HG03378 (cell line): ENCODE measurements around the gene KRTAP1-1.
"Not testable (repeated sequence)": the region's sequence is repeated elsewhere in the genome, so short reads cannot be mapped to it uniquely, and the experiment has no call there.

Experiments used
- ATAC-seq: cut with Tn5 transposase; IDR thresholded peaks from one replicate; pipeline ENCODE4 v1.9.1; 2021; ENCODE audit warnings: mild to moderate bottlenecking, moderate library complexity; ENCODE audit not compliant: unreplicated experiment

The KRTAP1-1 gene

GRCh38 chr17:41057547-41057946 lies 16.3 kb upstream of the KRTAP1-1 start:
- no peak for ATAC-seq

- ATAC-seq: not testable (repeated sequence)
Observed at GRCh38 chr17:41055130-41055529, 13.9 kb upstream of the KRTAP1-1 start, which contains the start of gene KRTAP2-2. TSS of gene KRTAP2-2 (minus strand) at chr17:41055230. CDS start at chr17:41055211, 19 bp downstream.

GRCh38 chr17:41054556-41054955 lies 13.3 kb upstream of the KRTAP1-1 start:
- not testable (repeated sequence) for ATAC-seq

- no peak for ATAC-seq
Observed at GRCh38 chr17:41054025-41054424, 12.8 kb upstream of the KRTAP1-1 start.

- no peak for ATAC-seq
Observed at GRCh38 chr17:41052566-41052965, 11.3 kb upstream of the KRTAP1-1 start.

- ATAC-seq: no peak
Observed at GRCh38 chr17:41049110-41049509, 7.9 kb upstream of the KRTAP1-1 start.

- no peak for ATAC-seq
Observed at GRCh38 chr17:41048441-41048840, 7.2 kb upstream of the KRTAP1-1 start.

GRCh38 chr17:41046735-41047465 lies 5.7 kb upstream of the KRTAP1-1 start, which contains the start of gene KRTAP2-1:
TSS of gene KRTAP2-1 (minus strand) at chr17:41047316. CDS start at chr17:41047267, 49 bp downstream.
- not testable (repeated sequence) for ATAC-seq

- ATAC-seq: no peak
Observed at GRCh38 chr17:41042953-41043352, 1.7 kb upstream of the KRTAP1-1 start.

- no peak for ATAC-seq
Observed at GRCh38 chr17:41037853-41038350, 3.3 kb downstream of the KRTAP1-1 start.

GRCh38 chr17:41034346-41034935 lies 6.8 kb downstream of the KRTAP1-1 start, which contains the start of gene KRTAP1-3:
TSS of gene KRTAP1-3 (minus strand) at chr17:41034874. CDS start at chr17:41034821, 53 bp downstream.
- not testable (repeated sequence) for ATAC-seq

- ATAC-seq: no peak
Observed at GRCh38 chr17:41029633-41030245, 11.5 kb downstream of the KRTAP1-1 start, which contains the start of gene KRTAP1-4. TSS of gene KRTAP1-4 (minus strand) at chr17:41030195. CDS start at chr17:41030078, 117 bp downstream.

GRCh38 chr17:41026715-41027471 lies 14.4 kb downstream of the KRTAP1-1 start, which contains the start of gene KRTAP1-5:
TSS of gene KRTAP1-5 (minus strand) at chr17:41027208. CDS start at chr17:41027155, 53 bp downstream.
- no peak for ATAC-seq

- ATAC-seq: no peak
Observed at GRCh38 chr17:41024697-41025096, 16.6 kb downstream of the KRTAP1-1 start.

GRCh38 chr17:41020336-41020735 lies 20.9 kb downstream of the KRTAP1-1 start:
- no peak for ATAC-seq

GRCh38 chr17:41019415-41019814 lies 21.8 kb downstream of the KRTAP1-1 start:
- ATAC-seq: no peak

GRCh38 chr17:41018541-41018940 lies 22.7 kb downstream of the KRTAP1-1 start:
- ATAC-seq: no peak

GRCh38 chr17:41016578-41017215 lies 24.6 kb downstream of the KRTAP1-1 start:
- ATAC-seq: no peak

GRCh38 chr17:41015454-41015853 lies 25.8 kb downstream of the KRTAP1-1 start:
- no peak for ATAC-seq

- ATAC-seq: no peak
Observed at GRCh38 chr17:41013606-41014005, 27.6 kb downstream of the KRTAP1-1 start.
